ENCODE measurements around the gene PPP1R1C.

Gene PPP1R1C

GRCh38 chr2:181962142-181962541, 23.5 kb upstream of the PPP1R1C start:
- Histone ChIP-seq H3K4me3 (no peak overlapping the region), H3K27me3 (no peaks in the 10 kb centered on the region), H3K9ac (no peak overlapping the region), H3K4me2 (no peak overlapping the region), H3K27ac (no peak overlapping the region), H3K36me3 (no peaks in the 10 kb centered on the region), H4K20me1 (no peaks in the 10 kb centered on the region), H3K9me3 (replicated peaks in 1 of 11) (no peaks in the 10 kb centered on the region; a peak in 1 of 22 replicates), H3K4me1 (peaks cover 0 to 5% (median 0%) of the 10 kb centered on the region in 10 experiments; a peak in 1 of 20 replicates)
- no peak for TF ChIP-seq Cebpa-rat (IDR thresholded peaks at IDR 0.05)

- Histone ChIP-seq H3K27ac (no peak overlapping the region), H3K36me3 (no peaks in the 10 kb centered on the region), H4K20me1 (no peaks in the 10 kb centered on the region), H3K4me1 (no peaks in the 10 kb centered on the region), H3K9me3 (replicated peaks in 1 of 11) (no peaks in the 10 kb centered on the region; a peak in 1 of 22 replicates), H3K4me3 (no peak overlapping the region), H3K4me2 (no peak overlapping the region), H3K9ac (no peak overlapping the region), H3K27me3 (no peaks in the 10 kb centered on the region)
- no peak for TF ChIP-seq Cebpa-rat (IDR thresholded peaks at IDR 0.05)
These were observed 15.4 kb upstream of the PPP1R1C start for GRCh38 chr2:181970160-181970794.

DNA sequence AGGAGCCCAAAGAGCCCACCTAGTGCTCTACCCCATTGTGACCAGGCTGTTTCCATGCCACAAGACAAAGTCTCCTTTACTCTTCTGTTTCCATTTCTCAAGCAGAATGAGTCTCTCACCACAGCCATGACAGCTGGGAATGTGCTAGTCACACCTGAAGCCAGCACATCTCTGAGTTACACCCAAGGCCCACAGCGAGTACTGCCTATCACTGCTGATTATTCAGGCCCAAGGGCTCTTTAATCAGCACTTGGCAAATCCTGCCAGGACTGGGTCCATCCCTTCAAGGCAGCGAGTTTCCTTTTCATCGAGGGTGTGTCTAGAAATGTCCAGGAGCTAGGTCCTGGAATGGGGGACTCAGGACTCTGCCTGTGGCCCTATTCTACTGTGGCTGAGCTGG, 14.6 kb upstream of the PPP1R1C start:
- no peak overlapping the region for H3K4me3 ChIP-seq
- H3K9me3 ChIP-seq (replicated peaks in 1 of 11), result no peaks in the 10 kb centered on the region; a peak in 1 of 22 replicates

GRCh38 chr2:181972431-181973170, 13.1 kb upstream of the PPP1R1C start:
- H4K20me1 ChIP-seq, result no peaks in the 10 kb centered on the region
- no peak overlapping the region for H3K27ac ChIP-seq
- TF ChIP-seq Cebpa-rat (IDR thresholded peaks at IDR 0.05), result no peak
- H3K27me3 ChIP-seq, result no peaks in the 10 kb centered on the region
- H3K9me3 ChIP-seq (replicated peaks in 1 of 11), result no peaks in the 10 kb centered on the region
- H3K36me3 ChIP-seq, result no peaks in the 10 kb centered on the region
- no peak overlapping the region for H3K4me2 ChIP-seq
- no peak overlapping the region for H3K9ac ChIP-seq
- H3K4me3 ChIP-seq, result no peak overlapping the region
- H3K4me1 ChIP-seq, result no peaks in the 10 kb centered on the region

More for the DNA sequence above, 14.6 kb upstream of the PPP1R1C start:
- Histone ChIP-seq H3K4me2 (no peak overlapping the region), H3K27ac (no peak overlapping the region), H4K20me1 (no peaks in the 10 kb centered on the region), H3K27me3 (no peaks in the 10 kb centered on the region), H3K9ac (no peak overlapping the region), H3K4me1 (no peaks in the 10 kb centered on the region), H3K36me3 (no peaks in the 10 kb centered on the region)
- no peak for TF ChIP-seq Cebpa-rat (IDR thresholded peaks at IDR 0.05)

DNA sequence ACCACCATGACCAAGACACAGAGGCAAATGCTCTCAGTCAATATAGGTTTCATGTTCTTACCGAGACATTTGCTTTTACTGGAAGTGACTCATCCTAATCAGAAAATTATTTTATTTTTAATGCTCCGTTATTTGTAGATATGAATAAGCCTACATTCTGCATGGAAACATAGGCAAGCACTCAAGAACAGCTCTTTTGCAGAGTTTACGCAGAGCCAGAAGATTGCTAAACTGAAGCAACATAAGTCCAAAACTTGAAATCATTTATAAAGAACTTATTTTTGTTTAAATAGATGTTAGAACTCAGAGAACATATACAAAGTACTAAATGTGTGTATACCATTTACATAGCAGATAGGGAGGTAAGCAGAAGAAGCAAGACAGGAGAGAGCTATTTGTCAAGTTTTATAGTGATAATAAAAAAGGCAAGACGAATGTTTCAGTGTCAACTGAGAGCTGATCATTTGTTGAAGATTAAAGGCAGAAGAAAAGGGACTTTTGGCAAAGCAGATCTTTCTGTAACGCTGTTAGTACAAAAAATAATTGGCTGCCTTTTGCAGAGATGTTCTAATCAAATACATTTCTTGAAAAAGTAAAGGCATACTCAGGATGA, 12.4 kb upstream of the PPP1R1C start:
- TF ChIP-seq Cebpa-rat (IDR thresholded peaks at IDR 0.05), result no peak

GRCh38 chr2:181977661-181978350, 7.8 kb upstream of the PPP1R1C start:
- Histone ChIP-seq H3K4me2 (no peak overlapping the region), H3K27ac (no peak overlapping the region), H4K20me1 (no peaks in the 10 kb centered on the region), H3K36me3 (no peaks in the 10 kb centered on the region), H3K27me3 (no peaks in the 10 kb centered on the region), H3K9me3 (replicated peaks in 1 of 11) (no peaks in the 10 kb centered on the region), H3K9ac (no peak overlapping the region), H3K4me3 (no peak overlapping the region), H3K4me1 (no peaks in the 10 kb centered on the region)
- TF ChIP-seq Cebpa-rat (IDR thresholded peaks at IDR 0.05), result no peak

More for the DNA sequence above, 12.4 kb upstream of the PPP1R1C start:
- H3K9me3 ChIP-seq (replicated peaks in 1 of 11), result no peaks in the 10 kb centered on the region
- H4K20me1 ChIP-seq, result no peaks in the 10 kb centered on the region
- no peak overlapping the region for H3K4me2 ChIP-seq
- no peak overlapping the region for H3K9ac ChIP-seq
- H3K27ac ChIP-seq, result no peak overlapping the region
- no peak overlapping the region for H3K4me3 ChIP-seq
- no peaks in the 10 kb centered on the region for H3K4me1 ChIP-seq
- no peaks in the 10 kb centered on the region for H3K36me3 ChIP-seq
- H3K27me3 ChIP-seq, result no peaks in the 10 kb centered on the region

GRCh38 chr2:181978351-181979150, 7.1 kb upstream of the PPP1R1C start:
- TF ChIP-seq Cebpa-rat (IDR thresholded peaks at IDR 0.05), result no peak
- Histone ChIP-seq H3K4me3 (no peak overlapping the region), H3K4me1 (no peaks in the 10 kb centered on the region), H3K4me2 (no peak overlapping the region), H4K20me1 (no peaks in the 10 kb centered on the region), H3K9me3 (replicated peaks in 1 of 11) (no peaks in the 10 kb centered on the region), H3K27me3 (no peaks in the 10 kb centered on the region), H3K9ac (no peak overlapping the region), H3K27ac (no peak overlapping the region), H3K36me3 (no peaks in the 10 kb centered on the region)

GRCh38 chr2:181984060-181984459, 1.6 kb upstream of the PPP1R1C start:
- Histone ChIP-seq H3K9me3 (replicated peaks in 1 of 11) (no peaks in the 10 kb centered on the region), H3K4me2 (no peak overlapping the region), H3K4me3 (no peak overlapping the region), H3K27ac (no peak overlapping the region), H3K4me1 (no peaks in the 10 kb centered on the region), H3K36me3 (no peaks in the 10 kb centered on the region), H3K27me3 (no peaks in the 10 kb centered on the region), H3K9ac (no peak overlapping the region), H4K20me1 (no peaks in the 10 kb centered on the region)
- TF ChIP-seq Cebpa-rat (IDR thresholded peaks at IDR 0.05), result no peak

Data from BLaER1 treated with 17β-estradiol and CSF1 and Interleukin-3, amounts not matched to agents 10 nM and 100 nM (cell line).